Stimulated activated effector memory CD8-positive, alpha-beta T cell treated with anti-CD3 and anti-CD28 coated beads, Interleukin-12 subunit alpha, Interleukin-12 subunit beta, amount 100 ng/mL, for 72 hours (primary cell): Measurements from ENCODE around the gene RTCA.
"Not testable (repeated sequence)": the region's sequence is repeated elsewhere in the genome, so short reads cannot be mapped to it uniquely, and the experiment has no call there.

Source experiments
- ATAC-seq: fragments of 150-1000 bp; cut with Tn5 transposase; 2 replicates; pipeline ENCODE4 v1.10.0; 2021
- DNase-seq, 2 donors: peaks; one replicate each; pipeline ENCODE4 v3.0.0; 2021 to 2022; ENCODE audit warnings: low spot score in 2 of 2
- H3K27ac Mint-ChIP-seq: one replicate; pipeline ENCODE4 v1.8.0; 2022; ENCODE audit warnings: mild to moderate bottlenecking, mixed read lengths
- H3K36me3 Mint-ChIP-seq: one replicate; pipeline ENCODE4 v1.8.0; 2022; ENCODE audit warnings: mild to moderate bottlenecking, mixed read lengths
- H3K4me1 Mint-ChIP-seq: one replicate; pipeline ENCODE4 v1.8.0; 2022; ENCODE audit warnings: mixed read lengths
- H3K4me3 Mint-ChIP-seq: one replicate; pipeline ENCODE4 v1.8.0; 2022; ENCODE audit warnings: mild to moderate bottlenecking, mixed read lengths
- H3K9me3 Mint-ChIP-seq: one replicate; pipeline ENCODE4 v1.8.0; 2022; ENCODE audit warnings: mixed read lengths

Gene RTCA

DNA sequence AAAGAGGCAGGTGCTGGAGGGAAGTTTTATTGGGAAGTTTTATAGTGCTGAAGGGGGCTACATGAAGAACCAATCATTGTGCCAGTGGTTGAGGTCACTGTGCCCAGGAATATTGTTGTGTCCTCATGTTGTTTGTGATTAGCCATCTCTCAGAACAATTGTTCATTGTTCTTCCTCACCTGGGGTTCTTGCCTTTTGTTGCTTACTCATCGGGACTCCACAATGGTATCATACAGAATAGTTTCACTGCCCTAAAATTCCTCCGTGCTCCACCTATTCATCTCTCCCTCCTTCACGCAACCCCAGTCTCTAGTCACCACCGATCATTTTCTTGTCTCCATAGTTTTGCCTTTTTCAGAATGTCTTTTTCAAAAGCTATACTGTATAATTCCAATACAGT is 47.4 kb downstream of the RTCA start:
- Mint-ChIP-seq H3K4me1 (peaks cover 3% of the 10 kb centered on the region), H3K9me3 (peaks cover 4% of the 10 kb centered on the region), H3K36me3 (no peaks in the 10 kb centered on the region), H3K27ac (no peak overlapping the region), H3K4me3 (no peak overlapping the region)
- DNase-seq, result no peak
- ATAC-seq, result no peak

DNA sequence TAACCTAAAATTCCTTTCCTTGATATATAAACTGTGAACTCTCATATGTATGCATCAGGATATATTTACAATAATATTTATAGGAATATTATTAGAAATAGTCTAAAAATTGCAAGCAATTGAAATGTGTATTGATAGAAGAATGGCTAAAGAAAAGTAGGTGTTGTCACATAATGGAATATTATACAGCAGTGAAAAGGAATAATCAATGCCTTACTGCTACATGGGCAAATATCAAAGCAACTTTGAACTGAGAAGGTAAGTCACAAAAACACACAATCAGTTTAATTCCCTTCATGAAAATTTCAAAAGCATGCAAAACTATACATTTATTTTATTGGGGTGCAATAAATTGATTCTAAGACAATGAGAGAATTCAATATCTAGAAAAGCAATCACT is 50.6 kb downstream of the RTCA start:
- no peak for ATAC-seq
- H3K27ac Mint-ChIP-seq, result no peak overlapping the region
- no peaks in the 10 kb centered on the region for H3K4me1 Mint-ChIP-seq
- peaks cover 6% of the 10 kb centered on the region for H3K9me3 Mint-ChIP-seq
- DNase-seq, result no peak
- no peak overlapping the region for H3K4me3 Mint-ChIP-seq
- no peaks in the 10 kb centered on the region for H3K36me3 Mint-ChIP-seq

DNA sequence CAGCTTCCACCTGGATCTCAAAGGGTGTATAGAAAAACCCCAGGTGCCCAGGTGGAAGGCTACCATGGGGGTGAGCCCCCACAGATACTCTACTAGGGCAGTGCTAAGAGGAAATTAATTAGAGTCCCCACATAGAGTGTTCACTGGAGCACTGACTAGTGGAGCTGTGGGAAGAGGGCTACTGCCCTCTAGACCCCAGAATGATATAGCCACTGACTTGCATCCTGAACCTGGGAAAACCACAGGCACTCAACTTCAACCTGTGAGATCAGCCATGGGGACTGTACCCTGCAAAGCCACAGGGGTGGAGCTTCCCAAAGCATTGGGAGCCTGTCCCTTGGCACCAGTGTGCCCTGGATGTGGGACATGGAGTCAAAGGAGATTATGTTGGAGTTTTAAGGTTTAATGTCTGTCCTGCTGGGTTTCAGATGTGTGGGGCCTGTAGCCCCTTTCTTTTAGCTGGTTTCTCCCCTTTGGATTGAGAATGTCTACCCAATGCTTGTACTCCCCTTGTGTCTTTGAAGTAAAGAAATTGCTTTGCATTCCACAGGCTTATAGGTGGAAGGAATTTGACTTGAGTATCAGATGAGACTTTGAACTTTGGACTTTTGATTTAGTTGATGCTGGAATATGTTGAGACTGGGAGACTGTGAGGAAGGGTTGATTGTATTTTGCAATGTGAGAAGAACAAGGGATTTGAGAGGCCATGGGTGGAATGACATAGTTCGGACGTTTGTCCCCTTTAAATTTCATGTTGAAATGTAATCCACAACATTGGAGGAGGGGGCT is 54.5 kb downstream of the RTCA start:
- Mint-ChIP-seq H3K4me3 (no peak overlapping the region), H3K27ac (no peak overlapping the region), H3K4me1 (no peaks in the 10 kb centered on the region), H3K36me3 (no peaks in the 10 kb centered on the region), H3K9me3 (peaks cover 6% of the 10 kb centered on the region)
- ATAC-seq (no peak), DNase-seq (peak in 1 of 2 donors; percentile 34)

DNA sequence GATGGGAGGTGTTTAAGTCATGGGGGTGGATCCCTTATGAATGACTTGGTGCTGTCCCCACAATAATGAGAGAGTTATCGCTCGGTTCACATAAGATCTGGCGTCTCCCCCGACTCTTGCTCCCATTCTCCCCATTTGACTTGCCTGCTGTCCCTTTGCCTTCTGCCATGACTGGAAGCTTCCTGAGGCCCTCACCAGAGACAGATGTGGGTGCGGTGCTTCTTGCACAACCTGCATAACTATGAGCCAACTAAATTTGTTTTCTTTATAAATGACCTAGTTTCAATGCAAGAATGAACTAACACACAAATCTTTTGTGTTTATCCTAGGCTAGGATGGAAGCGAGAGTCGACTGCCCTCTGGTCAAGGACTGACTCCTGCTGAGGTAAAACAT is 55.1 kb downstream of the RTCA start:
- H3K9me3 Mint-ChIP-seq, result peaks cover 6% of the 10 kb centered on the region
- no peaks in the 10 kb centered on the region for H3K4me1 Mint-ChIP-seq
- no peaks in the 10 kb centered on the region for H3K36me3 Mint-ChIP-seq
- ATAC-seq (no peak), DNase-seq (peak in 1 of 2 donors; percentile 29)
- no peak overlapping the region for H3K4me3 Mint-ChIP-seq
- no peak overlapping the region for H3K27ac Mint-ChIP-seq

DNA sequence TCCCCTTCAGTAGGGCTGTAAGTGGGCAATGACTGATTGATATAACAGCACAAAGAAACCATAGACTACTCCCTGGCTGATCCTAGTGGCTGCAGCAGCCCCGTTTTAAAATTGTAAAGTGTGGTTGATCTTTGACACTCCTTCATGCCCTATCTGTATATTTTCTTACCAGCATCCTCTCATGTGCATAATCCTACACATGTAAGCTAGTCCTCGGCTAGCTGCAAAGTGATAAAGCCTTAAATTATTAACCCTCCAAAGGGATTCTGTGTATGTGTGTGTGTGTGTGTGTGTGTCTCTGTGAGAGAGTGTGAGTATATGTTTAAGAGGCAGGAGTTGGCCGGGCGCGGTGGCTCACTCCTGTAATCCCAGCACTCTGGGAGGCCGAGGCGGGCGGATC is 55.5 kb downstream of the RTCA start:
- no peak overlapping the region for H3K27ac Mint-ChIP-seq
- DNase-seq (no peak), ATAC-seq (no peak)
- peaks cover 6% of the 10 kb centered on the region for H3K9me3 Mint-ChIP-seq
- H3K4me1 Mint-ChIP-seq, result no peaks in the 10 kb centered on the region
- H3K4me3 Mint-ChIP-seq, result no peak overlapping the region
- H3K36me3 Mint-ChIP-seq, result no peaks in the 10 kb centered on the region

DNA sequence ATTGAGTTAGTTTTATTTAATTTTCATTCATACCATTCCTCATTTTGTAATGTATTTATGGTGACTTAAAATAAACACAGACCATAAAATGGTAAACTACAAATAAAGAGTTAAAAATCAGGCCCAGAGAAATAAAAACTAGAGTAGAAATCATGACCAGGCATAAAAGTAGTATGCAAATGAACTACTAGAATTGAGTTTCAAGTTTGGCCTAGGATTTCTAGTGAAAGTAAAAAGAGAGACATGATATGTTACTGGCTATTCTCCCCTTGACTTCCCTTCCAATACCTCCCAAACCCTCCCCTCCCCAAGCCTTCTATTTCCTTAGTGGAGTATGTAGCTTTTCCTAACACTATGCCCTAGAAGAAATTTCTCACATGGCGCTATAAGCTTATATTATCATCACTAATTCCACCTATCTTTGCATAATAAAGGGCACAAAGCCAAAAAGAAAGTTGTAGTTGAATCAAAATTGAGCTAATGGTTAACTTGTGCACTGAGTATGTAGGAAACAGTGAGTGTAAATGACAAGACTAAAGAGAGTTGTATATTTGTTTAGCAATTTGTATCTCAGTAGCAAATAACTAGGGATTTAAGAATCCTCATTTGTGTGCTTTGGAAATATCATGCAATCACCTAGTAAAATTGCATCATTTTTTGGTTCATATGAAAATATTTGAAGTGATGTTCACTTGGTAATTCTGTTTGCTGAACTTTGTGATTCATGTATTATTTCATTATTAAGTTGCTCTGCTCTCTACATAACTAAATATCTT is 56.6 kb downstream of the RTCA start:
- peaks cover 6% of the 10 kb centered on the region for H3K9me3 Mint-ChIP-seq
- no peak overlapping the region for H3K27ac Mint-ChIP-seq
- H3K4me3 Mint-ChIP-seq, result no peak overlapping the region
- ATAC-seq (no peak), DNase-seq (no peak)
- H3K4me1 Mint-ChIP-seq, result no peaks in the 10 kb centered on the region
- no peaks in the 10 kb centered on the region for H3K36me3 Mint-ChIP-seq

DNA sequence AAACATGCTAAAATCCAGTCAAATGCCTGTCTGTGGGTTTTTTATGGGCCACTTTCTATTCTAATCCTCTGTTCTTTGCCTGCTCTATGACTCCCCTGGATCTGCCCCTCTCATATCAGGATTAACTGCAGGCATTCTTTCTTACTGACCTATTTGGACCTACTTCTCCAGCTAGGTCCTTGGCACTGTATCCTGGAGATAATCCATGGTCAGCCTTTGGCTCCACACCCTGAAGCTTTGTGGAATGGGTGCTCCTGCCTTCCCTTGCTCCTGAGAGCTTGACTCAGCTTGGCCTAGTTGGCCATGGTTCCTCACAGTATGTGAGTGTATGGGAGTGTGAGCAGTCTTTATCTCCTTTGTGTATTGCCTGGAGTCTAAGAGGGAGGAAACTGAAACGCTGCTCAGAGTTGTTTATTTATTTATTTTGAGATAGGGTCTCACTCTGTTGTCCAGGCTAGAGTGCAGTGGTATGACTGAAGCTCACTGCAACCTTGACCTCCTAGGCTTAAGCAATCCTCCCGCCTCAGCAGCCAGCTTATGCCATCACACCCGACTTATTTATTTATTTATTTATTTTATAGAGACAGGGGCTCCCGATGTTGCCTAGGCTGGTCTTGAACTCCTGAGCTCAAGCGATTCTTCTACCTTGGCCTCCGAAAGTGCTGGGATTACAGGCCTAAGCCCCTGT is 57.5 kb downstream of the RTCA start:
- Mint-ChIP-seq H3K4me3 (no peak overlapping the region), H3K27ac (no peak overlapping the region), H3K36me3 (no peaks in the 10 kb centered on the region), H3K4me1 (no peaks in the 10 kb centered on the region), H3K9me3 (peaks cover 6% of the 10 kb centered on the region)
- DNase-seq, result peak in 1 of 2 donors; percentile 42
- no peak for ATAC-seq

DNA sequence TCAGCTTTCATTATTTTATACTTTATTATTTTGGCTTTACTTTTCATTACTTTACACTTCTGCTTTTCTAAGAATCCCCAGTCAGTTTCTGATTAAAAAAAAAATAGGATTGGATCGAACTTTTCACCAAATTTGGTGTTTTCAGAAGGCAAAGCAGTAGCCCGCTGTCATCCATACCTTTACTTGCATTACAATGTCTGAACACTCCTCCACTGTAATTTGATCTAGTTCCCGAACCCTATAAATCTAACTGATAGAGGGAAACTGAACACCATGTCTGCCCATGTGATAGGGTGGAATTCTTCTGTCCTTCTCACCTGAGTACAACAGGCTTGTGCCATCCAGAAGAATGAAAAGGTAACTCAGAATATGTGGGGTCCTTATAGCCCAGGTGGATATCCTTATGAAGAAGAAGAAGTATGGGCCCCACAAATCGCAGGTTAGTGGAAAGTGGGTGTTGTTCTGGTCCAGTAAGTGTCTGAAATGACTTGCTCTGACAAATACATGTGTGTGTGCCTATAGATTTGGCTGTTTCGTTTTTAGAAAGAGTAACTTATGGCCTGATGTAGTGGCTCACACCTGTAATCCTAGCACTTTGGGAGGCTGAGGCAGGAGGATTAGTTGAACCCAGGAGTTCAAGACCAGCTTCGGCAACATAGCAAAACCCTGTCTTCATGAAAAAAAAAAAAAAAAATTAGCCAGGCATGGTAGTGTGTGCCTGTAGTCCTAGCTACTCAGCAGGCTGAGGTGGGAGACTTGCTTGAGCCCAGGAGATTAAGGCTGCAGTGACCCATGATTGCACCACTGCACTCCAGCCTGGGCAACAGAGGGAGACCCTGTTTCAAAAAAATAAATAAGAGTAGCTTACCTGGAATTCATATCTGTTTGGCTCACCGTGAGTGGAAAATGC is 59.7 kb downstream of the RTCA start:
- Mint-ChIP-seq H3K9me3 (no peaks in the 10 kb centered on the region), H3K36me3 (no peaks in the 10 kb centered on the region), H3K27ac (peak overlapping the region; percentile 16), H3K4me3 (no peak overlapping the region), H3K4me1 (no peaks in the 10 kb centered on the region)
- ATAC-seq, result peak; percentile 13
- peak in 1 of 2 donors; percentile 41 for DNase-seq

DNA sequence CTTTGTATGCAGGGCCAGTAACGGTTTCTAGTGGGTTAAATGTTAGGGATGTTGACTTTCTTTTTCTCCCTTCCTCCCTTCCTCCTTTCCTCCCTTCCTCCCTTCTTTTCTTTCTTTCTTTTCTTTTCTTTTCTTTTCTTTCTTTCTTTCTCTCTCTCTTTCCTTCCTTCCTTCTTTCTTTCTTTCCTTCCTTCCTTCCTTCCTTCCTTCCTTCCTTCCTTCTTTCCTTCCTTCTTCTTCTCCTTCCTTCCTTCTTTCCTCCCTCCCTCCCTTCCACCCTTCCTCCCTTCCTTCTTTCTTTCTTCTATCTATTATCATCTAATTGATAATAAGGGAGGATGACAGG is 60.3 kb downstream of the RTCA start:
- ATAC-seq, H3K4me3 Mint-ChIP-seq, H3K36me3 Mint-ChIP-seq, H3K9me3 Mint-ChIP-seq, H3K4me1 Mint-ChIP-seq, DNase-seq: not testable (repeated sequence)
- H3K27ac Mint-ChIP-seq, result peak overlapping the region; percentile 16

DNA sequence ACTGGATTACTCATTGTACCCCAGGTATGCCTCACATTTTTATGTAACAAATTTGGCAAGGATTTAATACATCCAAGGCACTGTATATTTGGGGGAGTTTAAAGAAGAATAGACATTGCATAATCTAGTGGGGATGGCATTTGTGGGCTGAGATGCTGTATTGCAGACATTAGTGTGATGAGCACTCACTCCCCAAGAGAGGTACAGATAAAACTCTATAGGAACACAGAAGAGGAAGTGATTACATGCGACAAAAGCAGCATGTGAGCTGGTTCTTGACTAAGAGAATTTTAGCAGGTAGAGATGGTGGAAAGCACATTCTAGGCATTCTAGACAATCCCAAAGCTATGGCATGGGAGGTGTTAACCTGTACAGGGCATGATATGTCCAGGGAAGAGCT is 62.1 kb downstream of the RTCA start:
- H3K36me3 Mint-ChIP-seq, result no peaks in the 10 kb centered on the region
- no peaks in the 10 kb centered on the region for H3K9me3 Mint-ChIP-seq

DNA sequence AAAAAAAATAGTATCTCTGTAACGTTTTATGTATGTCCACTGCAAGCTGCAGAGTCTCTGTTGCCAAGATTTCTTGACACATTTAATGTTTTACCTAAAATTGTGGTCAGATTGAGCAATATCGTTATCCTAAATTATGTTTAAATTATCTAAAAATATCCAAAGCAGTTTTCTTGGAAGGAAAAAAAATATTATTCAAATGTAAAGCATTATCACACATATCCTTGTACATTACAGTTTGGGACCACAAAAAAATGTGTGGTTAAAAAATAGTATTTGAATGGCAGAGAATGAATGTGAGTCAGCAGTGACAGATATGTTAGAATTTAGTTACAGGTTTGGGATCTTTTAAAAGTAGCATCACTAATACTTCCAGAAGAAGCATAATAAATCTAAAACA is 65.1 kb downstream of the RTCA start:
- not testable (repeated sequence) for H3K27ac Mint-ChIP-seq, ATAC-seq, H3K9me3 Mint-ChIP-seq, H3K4me3 Mint-ChIP-seq, H3K36me3 Mint-ChIP-seq, DNase-seq, H3K4me1 Mint-ChIP-seq

More for the DNA sequence above, 62.1 kb downstream of the RTCA start:
- peak in 1 of 2 donors; percentile 23 for DNase-seq
- H3K4me1 Mint-ChIP-seq, result no peaks in the 10 kb centered on the region
- no peak for ATAC-seq
- H3K27ac Mint-ChIP-seq, result no peak overlapping the region
- H3K4me3 Mint-ChIP-seq, result no peak overlapping the region

DNA sequence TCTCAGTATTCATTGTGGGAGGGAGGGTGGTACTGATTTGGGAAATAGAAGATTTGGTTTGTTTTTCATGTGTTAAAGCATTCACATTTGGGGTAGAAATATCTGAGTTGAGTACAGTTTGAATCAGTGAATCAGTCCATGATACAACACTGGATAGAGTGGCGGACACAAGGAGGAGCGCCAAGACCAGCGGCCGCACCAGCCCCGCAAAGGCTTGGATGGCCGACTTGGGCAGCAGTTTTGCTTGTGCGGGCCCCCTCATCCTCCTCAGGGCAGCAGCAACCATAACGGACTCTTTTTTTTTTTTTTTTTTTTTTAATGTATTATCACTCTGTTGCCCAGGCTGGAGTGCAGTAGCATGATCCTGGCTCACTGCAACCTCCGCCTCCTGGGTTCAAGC is 66.3 kb downstream of the RTCA start:
- H3K36me3 Mint-ChIP-seq, result no peaks in the 10 kb centered on the region
- H3K27ac Mint-ChIP-seq, result no peak overlapping the region
- no peak for DNase-seq
- no peaks in the 10 kb centered on the region for H3K9me3 Mint-ChIP-seq
- H3K4me1 Mint-ChIP-seq, result no peaks in the 10 kb centered on the region
- ATAC-seq, result no peak
- no peak overlapping the region for H3K4me3 Mint-ChIP-seq

DNA sequence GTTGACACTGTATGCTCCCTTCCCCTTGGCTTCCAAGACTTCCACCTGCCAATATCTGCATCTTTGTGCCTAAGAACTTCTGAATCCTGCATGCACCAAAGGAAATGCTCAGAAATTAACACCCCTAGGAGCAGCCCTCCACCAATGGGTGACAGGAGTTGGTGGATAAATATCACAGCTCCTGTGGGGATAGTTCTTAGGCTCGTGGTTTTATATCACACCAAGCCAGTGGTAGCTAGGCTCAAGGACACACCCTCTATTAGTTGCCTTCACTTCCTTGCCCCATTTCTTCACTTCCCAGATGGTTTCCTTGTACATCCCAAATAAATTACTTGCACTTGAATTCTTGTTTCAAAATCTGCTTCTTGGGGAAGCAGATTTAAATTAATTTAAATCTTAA is 69.4 kb downstream of the RTCA start:
- no peak overlapping the region for H3K27ac Mint-ChIP-seq
- no peak for ATAC-seq
- H3K36me3 Mint-ChIP-seq, result no peaks in the 10 kb centered on the region
- no peaks in the 10 kb centered on the region for H3K9me3 Mint-ChIP-seq
- H3K4me1 Mint-ChIP-seq, result no peaks in the 10 kb centered on the region
- no peak for DNase-seq
- H3K4me3 Mint-ChIP-seq, result no peak overlapping the region

DNA sequence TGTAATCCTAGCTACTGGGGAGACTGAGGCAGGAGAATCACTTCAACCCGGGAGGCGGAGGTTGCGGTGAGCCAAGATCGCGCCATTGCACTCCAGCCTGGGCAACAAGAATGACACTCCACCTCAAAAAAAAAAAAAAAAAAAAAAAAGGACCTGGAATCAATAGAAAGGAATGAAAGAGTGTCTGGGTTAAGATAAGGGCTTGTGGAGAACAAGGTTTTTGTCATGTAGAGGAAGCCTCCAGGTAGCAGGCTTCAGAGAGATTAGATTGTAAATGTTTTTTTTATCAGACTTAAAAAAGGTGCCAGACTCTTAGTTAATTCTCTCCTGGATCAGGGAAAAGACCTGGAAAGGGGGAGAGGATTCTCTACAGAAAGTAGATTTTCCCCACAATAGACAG is 71.9 kb downstream of the RTCA start:
- not testable (repeated sequence) for H3K4me1 Mint-ChIP-seq, H3K27ac Mint-ChIP-seq, DNase-seq, H3K9me3 Mint-ChIP-seq, ATAC-seq, H3K36me3 Mint-ChIP-seq, H3K4me3 Mint-ChIP-seq

DNA sequence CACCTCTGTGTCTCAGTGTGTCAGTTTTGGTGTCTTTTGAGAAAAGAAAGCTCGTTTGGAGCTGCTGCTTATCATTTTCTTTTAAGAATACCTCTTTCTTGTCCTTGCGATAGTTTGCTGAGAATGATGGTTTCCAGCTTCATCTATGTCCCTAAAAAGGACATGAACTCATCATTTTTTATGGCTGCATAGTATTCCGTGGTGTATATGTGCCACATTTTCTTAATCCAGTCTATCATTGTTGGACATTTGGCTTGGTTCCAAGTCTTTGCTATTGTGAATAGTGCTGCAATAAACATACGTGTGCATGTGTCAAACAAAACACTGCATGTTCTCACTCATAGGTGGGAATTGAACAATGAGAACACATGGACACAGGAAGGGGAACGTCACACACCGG is 73.7 kb downstream of the RTCA start:
- not testable (repeated sequence) for H3K4me3 Mint-ChIP-seq, H3K36me3 Mint-ChIP-seq, H3K4me1 Mint-ChIP-seq, H3K27ac Mint-ChIP-seq, H3K9me3 Mint-ChIP-seq, DNase-seq, ATAC-seq
